Mesenchymal stem cell (in vitro differentiated cells and primary cell): ENCODE results near the gene ASTN2.

Source experiments
- DNase-seq: peaks from one replicate; pipeline ENCODE4 v3.0.0-alpha.2; 2013
- H2AFZ ChIP-seq: one replicate; pipeline ENCODE4 v1.6.1; 2013; ENCODE audit warnings: low read depth, mild to moderate bottlenecking, control low read depth, inconsistent platforms, low read length, moderate library complexity
- H2AK5ac ChIP-seq: 2 replicates; pipeline ENCODE4 v1.6.1; 2013; ENCODE audit warnings: low read length, moderate library complexity, mild to moderate bottlenecking, inconsistent platforms; ENCODE audit not compliant: severe bottlenecking
- H2BK120ac ChIP-seq: one replicate; pipeline ENCODE4 v1.6.1; 2013; ENCODE audit warnings: low read depth, mild to moderate bottlenecking, inconsistent platforms, low read length, moderate library complexity
- H2BK12ac ChIP-seq, 2 experiments: one replicate each; pipeline ENCODE4 v1.6.1; 2013; ENCODE audit warnings: inconsistent platforms in 2 of 2, low read length in 2 of 2, mild to moderate bottlenecking in 2 of 2, moderate library complexity in 2 of 2, control low read depth in 1 of 2
- H2BK15ac ChIP-seq: one replicate; pipeline ENCODE4 v1.6.1; 2013; ENCODE audit warnings: mild to moderate bottlenecking, low read depth, inconsistent platforms; ENCODE audit not compliant: poor library complexity, severe bottlenecking
- H2BK5ac ChIP-seq: 2 replicates; pipeline ENCODE4 v1.6.1; 2013; ENCODE audit warnings: low read depth, mild to moderate bottlenecking, low read length, control low read depth, inconsistent platforms; ENCODE audit not compliant: poor library complexity, severe bottlenecking
- H3K14ac ChIP-seq, 2 experiments: one replicate each; pipeline ENCODE4 v1.6.1; 2013; ENCODE audit warnings: inconsistent platforms in 2 of 2, low read length in 2 of 2, control low read depth in 1 of 2, mild to moderate bottlenecking in 1 of 2, moderate library complexity in 1 of 2
- H3K18ac ChIP-seq, 2 experiments: one replicate each; pipeline ENCODE4 v1.6.1; 2013; ENCODE audit warnings: inconsistent platforms in 2 of 2, low read length in 2 of 2, control low read depth in 1 of 2, low read depth in 1 of 2, mild to moderate bottlenecking in 1 of 2
- H3K23ac ChIP-seq, 2 experiments: one replicate each; pipeline ENCODE4 v1.6.1; 2013; ENCODE audit warnings: inconsistent platforms in 2 of 2, low read length in 2 of 2, mild to moderate bottlenecking in 2 of 2, moderate library complexity in 2 of 2, control low read depth in 1 of 2
- H3K27ac ChIP-seq: 2 replicates; pipeline ENCODE4 v1.5.1; 2013; ENCODE audit warnings: mild to moderate bottlenecking, moderate library complexity, low read length, control low read depth, inconsistent platforms; ENCODE audit not compliant: poor library complexity, severe bottlenecking
- H3K27me3 ChIP-seq, 2 experiments: 2 replicates each; pipeline versions ENCODE4 v1.6.1 to v1.7.0; 2013; ENCODE audit warnings: low read length in 2 of 2, mild to moderate bottlenecking in 2 of 2, moderate library complexity in 2 of 2, control low read depth in 1 of 2, inconsistent platforms in 1 of 2; ENCODE audit not compliant: control insufficient read depth in 1 of 2, insufficient read depth in 1 of 2
- H3K36me3 ChIP-seq, 2 experiments: 2 replicates each; pipeline versions ENCODE4 v1.6.1 to v1.7.0; 2013; ENCODE audit warnings: low read length in 2 of 2, control low read depth in 1 of 2, inconsistent platforms in 1 of 2, low read depth in 1 of 2, mild to moderate bottlenecking in 1 of 2; ENCODE audit not compliant: insufficient read depth in 2 of 2, control insufficient read depth in 1 of 2
- H3K4ac ChIP-seq, 2 experiments: one replicate each; pipeline ENCODE4 v1.6.1; 2013; ENCODE audit warnings: inconsistent platforms in 2 of 2, low read length in 2 of 2, mild to moderate bottlenecking in 2 of 2, moderate library complexity in 2 of 2, control low read depth in 1 of 2, low read depth in 1 of 2
- H3K4me1 ChIP-seq: 2 replicates; pipeline ENCODE4 v1.6.1; 2013; ENCODE audit warnings: low read depth, low read length, control low read depth; ENCODE audit not compliant: control insufficient read depth, insufficient read depth
- H3K4me2 ChIP-seq: 2 replicates; pipeline ENCODE4 v1.6.1; 2013; ENCODE audit warnings: low read length, mild to moderate bottlenecking, inconsistent platforms; ENCODE audit not compliant: poor library complexity, severe bottlenecking
- H3K4me3 ChIP-seq, 2 experiments: 2 replicates each; pipeline versions ENCODE4 v1.5.1 to v1.7.0; 2013; ENCODE audit warnings: low read length in 2 of 2, mild to moderate bottlenecking in 2 of 2, control low read depth in 1 of 2, low read depth in 1 of 2; ENCODE audit not compliant: insufficient read depth in 1 of 2
- H3K79me1 ChIP-seq: replicated peaks from 2 replicates; pipeline ENCODE4 v1.6.1; 2013; ENCODE audit warnings: mild to moderate bottlenecking, control low read depth, low read length, inconsistent platforms; ENCODE audit not compliant: poor library complexity, severe bottlenecking
- H3K9ac ChIP-seq: 2 replicates; pipeline ENCODE4 v1.7.0; 2013; ENCODE audit warnings: mild to moderate bottlenecking, low read length, moderate library complexity
- H3K9me3 ChIP-seq: 2 replicates; pipeline ENCODE4 v1.7.0; 2013; ENCODE audit warnings: mild to moderate bottlenecking, low read length; ENCODE audit not compliant: control insufficient read depth
- H4K8ac ChIP-seq: one replicate; pipeline ENCODE4 v1.6.1; 2013; ENCODE audit warnings: inconsistent platforms, mild to moderate bottlenecking, low read length, moderate library complexity
- H4K91ac ChIP-seq: one replicate; pipeline ENCODE4 v1.6.1; 2013; ENCODE audit warnings: mild to moderate bottlenecking, low read length, inconsistent platforms
- WGBS: methylation state at CpG from one replicate; pipeline ENCODE4 v1.1.7; 2013; ENCODE audit warnings: mixed read lengths; 5-methylcytosine and 5-hydroxymethylcytosine counted together

The ASTN2 gene

GRCh38 chr9:116860509-116861120 lies 554.2 kb downstream of the ASTN2 start:
- WGBS: 0% methylated on average over 1 of the region's 3 CpGs
- no peak overlapping the region for H4K91ac ChIP-seq
- H3K4ac ChIP-seq: no peak overlapping the region
- no peak overlapping the region for H2BK15ac ChIP-seq
- no peak overlapping the region for H4K8ac ChIP-seq
- H3K79me1 ChIP-seq: no peaks in the 10 kb centered on the region
- peaks cover 0 to 27% of the 10 kb centered on the region in 2 experiments for H3K27me3 ChIP-seq
- no peak overlapping the region for H3K9ac ChIP-seq
- H3K23ac ChIP-seq: no peak overlapping the region
- no peak overlapping the region for H3K14ac ChIP-seq
- peak; percentile 68 for DNase-seq
- H3K4me3 ChIP-seq: no peak overlapping the region
- H2AFZ ChIP-seq: no peak overlapping the region
- H2BK5ac ChIP-seq: no peak overlapping the region
- H3K18ac ChIP-seq: no peak overlapping the region
- H3K4me2 ChIP-seq: no peak overlapping the region
- no peak overlapping the region for H3K27ac ChIP-seq
- H3K36me3 ChIP-seq: peaks cover 0 to 4% of the 10 kb centered on the region in 2 experiments
- H2AK5ac ChIP-seq: no peak overlapping the region
- H2BK12ac ChIP-seq: no peak overlapping the region
- no peaks in the 10 kb centered on the region for H3K9me3 ChIP-seq
- no peaks in the 10 kb centered on the region for H3K4me1 ChIP-seq
- no peak overlapping the region for H2BK120ac ChIP-seq

DNA sequence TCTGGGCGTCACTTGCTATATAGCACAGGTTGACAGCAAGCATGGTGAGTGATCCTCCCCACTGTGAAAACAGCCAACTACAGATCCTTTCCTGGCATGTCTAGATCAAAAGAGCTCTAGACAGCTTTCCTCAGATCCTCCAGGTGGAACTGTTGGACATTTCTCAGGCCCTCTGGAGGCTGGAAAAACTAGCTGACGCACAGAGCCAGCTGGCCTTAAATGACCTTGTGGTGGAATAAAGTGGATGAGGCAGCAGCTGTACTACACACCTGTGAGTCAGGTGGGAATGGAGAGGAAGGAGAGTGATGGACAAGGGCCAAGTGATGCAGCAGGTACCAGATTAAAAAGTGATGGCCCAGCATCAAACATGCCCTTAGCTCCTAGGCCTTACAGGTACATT lies 555.1 kb downstream of the ASTN2 start:
- 94% methylated on average over 1 of the region's 2 CpGs for WGBS
- H3K9me3 ChIP-seq: no peaks in the 10 kb centered on the region

GRCh38 chr9:116857321-116857720 lies 557.5 kb downstream of the ASTN2 start:
- Histone ChIP-seq H3K4me2 (no peak overlapping the region), H3K27me3 (peaks cover 0 to 12% of the 10 kb centered on the region in 2 experiments), H4K8ac (no peak overlapping the region), H3K9ac (no peak overlapping the region), H2BK15ac (no peak overlapping the region), H3K4me1 (no peaks in the 10 kb centered on the region), H2AK5ac (no peak overlapping the region), H3K9me3 (no peaks in the 10 kb centered on the region), H3K4ac (no peak overlapping the region), H3K4me3 (no peak overlapping the region), H2BK120ac (no peak overlapping the region), H3K18ac (no peak overlapping the region), H3K23ac (no peak overlapping the region), H3K27ac (no peak overlapping the region), H4K91ac (no peak overlapping the region), H2AFZ (no peak overlapping the region), H3K79me1 (no peaks in the 10 kb centered on the region), H2BK12ac (no peak overlapping the region), H2BK5ac (no peak overlapping the region), H3K36me3 (no peaks in the 10 kb centered on the region), H3K14ac (no peak overlapping the region)
- no peak for DNase-seq
- 79% methylated on average over 2 of the region's 2 CpGs for WGBS

More for the DNA sequence above, 555.1 kb downstream of the ASTN2 start:
- Histone ChIP-seq H2BK120ac (no peak overlapping the region), H3K4ac (no peak overlapping the region), H2BK12ac (no peak overlapping the region), H3K4me2 (no peak overlapping the region), H3K14ac (no peak overlapping the region), H3K36me3 (peaks cover 0 to 4% of the 10 kb centered on the region in 2 experiments), H3K79me1 (no peaks in the 10 kb centered on the region), H2BK5ac (no peak overlapping the region), H3K27me3 (peaks cover 0 to 24% of the 10 kb centered on the region in 2 experiments), H3K27ac (no peak overlapping the region), H3K18ac (no peak overlapping the region), H3K9ac (no peak overlapping the region), H3K4me1 (no peaks in the 10 kb centered on the region), H4K8ac (no peak overlapping the region), H2BK15ac (no peak overlapping the region), H2AK5ac (no peak overlapping the region), H2AFZ (no peak overlapping the region), H3K23ac (no peak overlapping the region), H3K4me3 (no peak overlapping the region), H4K91ac (peak overlapping the region; percentile 18)
- no peak for DNase-seq

DNA sequence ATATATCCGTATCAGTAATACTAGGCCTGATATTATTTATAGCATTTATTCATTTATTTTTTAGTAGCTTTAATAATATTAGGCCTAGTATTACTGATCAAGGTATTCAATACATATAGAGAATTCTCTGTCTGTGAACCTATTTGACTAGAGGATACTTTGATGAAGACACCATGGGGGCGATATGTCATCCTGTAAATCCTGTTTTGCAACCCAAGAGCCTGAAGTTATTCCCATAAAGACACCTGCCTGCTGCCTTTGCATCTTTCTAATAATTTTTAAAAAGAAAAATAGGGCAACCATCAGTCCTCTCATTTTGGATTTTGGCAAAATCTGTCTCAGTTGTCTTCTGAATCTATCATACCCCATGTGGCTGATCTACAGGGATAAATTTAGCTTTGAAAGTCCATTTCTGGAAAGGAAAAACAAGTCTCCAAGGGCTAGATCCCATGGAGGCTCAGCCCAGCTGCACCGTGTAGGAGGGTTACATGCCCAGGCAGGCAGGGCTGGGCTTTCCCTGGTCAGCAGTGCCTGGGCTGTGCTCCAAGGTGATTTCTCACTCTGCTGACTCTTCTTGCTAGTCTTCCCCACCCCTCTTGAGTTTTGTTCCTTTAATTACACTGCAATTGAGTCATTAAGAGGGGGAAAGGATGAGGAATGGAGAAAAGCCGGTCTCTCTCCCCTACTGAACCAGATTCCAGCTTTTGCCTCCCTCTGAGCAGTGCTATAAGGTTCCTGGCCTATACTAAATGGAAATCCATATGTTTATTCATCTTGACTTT lies 558.8 kb downstream of the ASTN2 start:
- Histone ChIP-seq H2BK5ac (no peak overlapping the region), H2BK15ac (no peak overlapping the region), H3K27ac (no peak overlapping the region), H3K14ac (no peak overlapping the region), H3K36me3 (no peaks in the 10 kb centered on the region), H2AFZ (no peak overlapping the region), H3K79me1 (no peaks in the 10 kb centered on the region), H3K23ac (no peak overlapping the region), H3K4me2 (no peak overlapping the region), H2BK12ac (no peak overlapping the region), H3K4me3 (no peak overlapping the region), H3K4me1 (no peaks in the 10 kb centered on the region), H3K4ac (no peak overlapping the region), H4K91ac (no peak overlapping the region), H3K18ac (no peak overlapping the region), H3K27me3 (peaks cover 0 to 2% of the 10 kb centered on the region in 2 experiments), H3K9ac (no peak overlapping the region), H3K9me3 (no peaks in the 10 kb centered on the region), H2AK5ac (no peak overlapping the region), H4K8ac (no peak overlapping the region), H2BK120ac (no peak overlapping the region)
- DNase-seq: no peak
- 78% methylated on average over 2 of the region's 4 CpGs for WGBS
